Dermis blood vessel endothelial cell (primary cell): ENCODE measurements around the gene EMC9. TPM values are rescaled to one million over a fixed set of nuclear protein-coding genes. Genes with fewer than 3 reads are reported as not detected.

Experiments
- total RNA-seq: library from RNA; depleted of rRNA; stranded (reverse); fragments of >200 nt; gene quantifications from 2 replicates; pipeline ENCODE4 v1.2.3, GENCODE V29; 2014

Gene EMC9
- total RNA-seq, 1 donor from 2014 or later, result 26.4 TPM

Other genes starting within 250 kb of the EMC9 start
- 36.4 and 42.9 TPM in 2 replicates for gene DHRS4, start 187.8 kb downstream of the EMC9 start, total RNA-seq
- 11.6 and 12.6 TPM in 2 replicates for gene DHRS4L2, start 152.7 kb downstream of the EMC9 start, total RNA-seq
- gene CARMIL3, start 89.6 kb downstream of the EMC9 start, total RNA-seq, result 0.05 TPM in 1 of 2 replicates, not detected in the other
- gene CPNE6, start 70.0 kb downstream of the EMC9 start, total RNA-seq, result not detected in 2 replicates
- gene PCK2, start 47.3 kb downstream of the EMC9 start, total RNA-seq, result 5.8 and 10.5 TPM in 2 replicates
- 90.7 and 93.9 TPM in 2 replicates for gene DCAF11, start 26.8 kb downstream of the EMC9 start, total RNA-seq
- gene NRL, start 26.6 kb downstream of the EMC9 start, total RNA-seq, result 0.88 and 2.6 TPM in 2 replicates
- 0.42 and 0.51 TPM in 2 replicates for gene FITM1, start 10.9 kb downstream of the EMC9 start, total RNA-seq
- 167 TPM in 2 replicates for gene PSME1, start 5.4 kb downstream of the EMC9 start, total RNA-seq
- 108 and 110 TPM in 2 replicates for gene PSME2, start 5.0 kb upstream of the EMC9 start, total RNA-seq
- 53.2 and 54.1 TPM in 2 replicates for gene RNF31, start 5.9 kb upstream of the EMC9 start, total RNA-seq
- 37.8 and 55.5 TPM in 2 replicates for gene IRF9, start 19.7 kb upstream of the EMC9 start, total RNA-seq
- 2.7 and 4.2 TPM in 2 replicates for gene REC8, start 30.5 kb upstream of the EMC9 start, total RNA-seq
- gene IPO4, start 47.2 kb upstream of the EMC9 start, total RNA-seq, result 28.8 and 60.6 TPM in 2 replicates
- gene TM9SF1, start 53.9 kb upstream of the EMC9 start, total RNA-seq, result 63.5 and 82.5 TPM in 2 replicates
- gene TSSK4, start 64.1 kb upstream of the EMC9 start, total RNA-seq, result not detected in 2 replicates
- gene CHMP4A, start 71.9 kb upstream of the EMC9 start, total RNA-seq, result 36.8 and 39.3 TPM in 2 replicates
- 5.9 and 23.7 TPM in 2 replicates for gene MDP1, start 74.5 kb upstream of the EMC9 start, total RNA-seq
- 197 and 248 TPM in 2 replicates for gene NEDD8, start 90.8 kb upstream of the EMC9 start, total RNA-seq
- gene GMPR2, start 91.3 kb upstream of the EMC9 start, total RNA-seq, result 108 and 121 TPM in 2 replicates
- gene TINF2, start 101.0 kb upstream of the EMC9 start, total RNA-seq, result 68.4 and 71.7 TPM in 2 replicates
- gene TGM1, start 121.6 kb upstream of the EMC9 start, total RNA-seq, result 0.17 and 0.51 TPM in 2 replicates
- gene RABGGTA, start 130.0 kb upstream of the EMC9 start, total RNA-seq, result 27.9 and 28.6 TPM in 2 replicates
- gene DHRS1, start 158.2 kb upstream of the EMC9 start, total RNA-seq, result 10.6 and 16.7 TPM in 2 replicates
- 30.1 and 33.5 TPM in 2 replicates for gene NOP9, start 158.3 kb upstream of the EMC9 start, total RNA-seq
- 4.6 and 7.5 TPM in 2 replicates for gene CIDEB, start 166.4 kb upstream of the EMC9 start, total RNA-seq
- gene LTB4R2, start 168.5 kb upstream of the EMC9 start, total RNA-seq, result 5.9 and 9.7 TPM in 2 replicates
- gene LTB4R, start 169.9 kb upstream of the EMC9 start, total RNA-seq, result 3.5 and 3.6 TPM in 2 replicates
- gene ADCY4, start 193.5 kb upstream of the EMC9 start, total RNA-seq, result 68.4 and 138 TPM in 2 replicates
- 4.7 and 5.8 TPM in 2 replicates for gene RIPK3, start 198.4 kb upstream of the EMC9 start, total RNA-seq
- 8.8 and 11.1 TPM in 2 replicates for gene NFATC4, start 226.6 kb upstream of the EMC9 start, total RNA-seq